ENCODE results near the gene PCDH9. TPM values are rescaled to one million over a fixed set of nuclear protein-coding genes. Genes with fewer than 3 reads are reported as not detected.

PCDH9 gene
- total and polyA plus RNA-seq, 12 donors, result 2.9 to 32.0 (median 15.4) TPM

GRCh38 chr13:66530686-66531085 lies 699.5 kb downstream of the PCDH9 start:
- no peak for ATAC-seq
- TF ChIP-seq CTCF (IDR thresholded peaks at IDR 0.05), result no peak
- H3K9me3 ChIP-seq, result no peaks in the 10 kb centered on the region
- no peak overlapping the region for H3K27ac ChIP-seq
- DNase-seq, result no peak
- 93% methylated on average over 1 of the region's 1 CpG for WGBS, 2 donors
- no peaks in the 10 kb centered on the region for H3K27me3 ChIP-seq
- H3K4me1 ChIP-seq, result no peaks in the 10 kb centered on the region
- intact Hi-C loops (cut with DNase I), result no loop called here
- H3K36me3 ChIP-seq, result no peaks in the 10 kb centered on the region
- no peak overlapping the region for H3K4me3 ChIP-seq

- Histone ChIP-seq H3K27me3 (no peaks in the 10 kb centered on the region), H3K36me3 (no peaks in the 10 kb centered on the region), H3K4me1 (no peaks in the 10 kb centered on the region)
Observed at GRCh38 chr13:66530158-66530557, 700.0 kb downstream of the PCDH9 start.

GRCh38 chr13:66528944-66529576 lies 701.1 kb downstream of the PCDH9 start:
- Histone ChIP-seq H3K9me3 (no peaks in the 10 kb centered on the region), H3K4me1 (no peaks in the 10 kb centered on the region), H3K4me3 (no peak overlapping the region), H3K27me3 (no peaks in the 10 kb centered on the region), H3K36me3 (no peaks in the 10 kb centered on the region), H3K27ac (no peak overlapping the region)
- DNase-seq, result no peak
- 70 to 74% methylated on average over 2 of the region's 2 CpGs for WGBS, 2 donors
- intact Hi-C loops (cut with DNase I), result no loop called here
- ATAC-seq, result no peak
- TF ChIP-seq CTCF (IDR thresholded peaks at IDR 0.05), result no peak

More at GRCh38 chr13:66530158-66530557, 700.0 kb downstream of the PCDH9 start:
- intact Hi-C loops (cut with DNase I), result no loop called here
- H3K4me3 ChIP-seq, result no peak overlapping the region
- no peak for ATAC-seq
- H3K9me3 ChIP-seq, result no peaks in the 10 kb centered on the region
- DNase-seq, result no peak
- WGBS, 2 donors, result 85 to 86% methylated on average over 1 of the region's 1 CpG
- TF ChIP-seq CTCF (IDR thresholded peaks at IDR 0.05), result no peak
- no peak overlapping the region for H3K27ac ChIP-seq

GRCh38 chr13:66528180-66528579 lies 702.0 kb downstream of the PCDH9 start:
- H3K4me3 ChIP-seq, result no peak overlapping the region
- no peaks in the 10 kb centered on the region for H3K36me3 ChIP-seq
- 79 to 86% methylated on average over 5 of the region's 5 CpGs for WGBS, 2 donors
- no peak for TF ChIP-seq CTCF (IDR thresholded peaks at IDR 0.05)
- H3K27ac ChIP-seq, result no peak overlapping the region
- intact Hi-C loops (cut with DNase I), result no loop called here
- H3K27me3 ChIP-seq, result no peaks in the 10 kb centered on the region
- no peak for ATAC-seq
- no peak for DNase-seq
- H3K9me3 ChIP-seq, result no peaks in the 10 kb centered on the region
- H3K4me1 ChIP-seq, result no peaks in the 10 kb centered on the region
